ENCODE measurements around the gene CAMLG.

CAMLG gene

GRCh38 chr5:134792286-134792685 is 53.9 kb downstream of the CAMLG start:
- TF ChIP-seq CTCF (IDR thresholded peaks at IDR 0.05; ENCODE audit: low read depth, low read length, missing control alignments) = no peak

GRCh38 chr5:134793111-134793510 is 54.8 kb downstream of the CAMLG start:
- no peak overlapping the region for H3K4me3 ChIP-seq (ENCODE audit: low read depth, low read length)
- in situ Hi-C loops (cut with HindIII; ENCODE audit: low sequenced_read_pairs) = no loop called here
- DNase-seq (ENCODE audit: low read depth) = no peak
- TF ChIP-seq CTCF (IDR thresholded peaks at IDR 0.05; ENCODE audit: low read depth, low read length, missing control alignments) = no peak

More at GRCh38 chr5:134792286-134792685, 53.9 kb downstream of the CAMLG start:
- no peak for DNase-seq (ENCODE audit: low read depth)
- in situ Hi-C loops (cut with HindIII; ENCODE audit: low sequenced_read_pairs) = no loop called here
- H3K4me3 ChIP-seq (ENCODE audit: low read depth, low read length) = no peak overlapping the region

DNA sequence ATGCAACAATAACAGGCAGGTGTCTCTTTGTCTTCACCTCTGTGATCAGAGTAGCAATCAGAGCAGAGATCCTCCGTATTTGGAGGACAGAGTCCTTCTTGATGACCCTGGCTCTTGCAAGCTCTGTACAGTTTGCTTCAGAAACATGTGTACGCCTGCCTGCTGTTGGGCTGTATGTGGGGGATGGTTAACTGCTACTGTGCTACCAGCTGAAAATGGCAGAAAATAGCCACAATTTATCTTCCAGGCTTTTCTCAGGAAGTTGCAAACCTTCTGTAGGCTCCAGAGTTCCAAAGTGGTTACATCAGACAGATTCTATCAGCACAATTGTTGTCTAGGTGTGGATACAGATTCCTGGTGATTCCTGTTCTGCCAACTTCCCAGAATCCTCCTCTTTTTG is 55.7 kb downstream of the CAMLG start:
- TF ChIP-seq CTCF (IDR thresholded peaks at IDR 0.05; ENCODE audit: low read depth, low read length, missing control alignments) = no peak
- in situ Hi-C loops (cut with HindIII; ENCODE audit: low sequenced_read_pairs) = no loop called here
- no peak for DNase-seq (ENCODE audit: low read depth)
- H3K4me3 ChIP-seq (ENCODE audit: low read depth, low read length) = no peak overlapping the region

GRCh38 chr5:134794819-134795218 is 56.5 kb downstream of the CAMLG start:
- in situ Hi-C loops (cut with HindIII; ENCODE audit: low sequenced_read_pairs) = no loop called here
- no peak overlapping the region for H3K4me3 ChIP-seq (ENCODE audit: low read depth, low read length)
- no peak for DNase-seq (ENCODE audit: low read depth)
- TF ChIP-seq CTCF (IDR thresholded peaks at IDR 0.05; ENCODE audit: low read depth, low read length, missing control alignments) = no peak

- TF ChIP-seq CTCF (IDR thresholded peaks at IDR 0.05; ENCODE audit: low read depth, low read length, missing control alignments) = no peak
- in situ Hi-C loops (cut with HindIII; ENCODE audit: low sequenced_read_pairs) = no loop called here
- no peak for DNase-seq (ENCODE audit: low read depth)
- no peak overlapping the region for H3K4me3 ChIP-seq (ENCODE audit: low read depth, low read length)
Measured at GRCh38 chr5:134798468-134798867, 60.1 kb downstream of the CAMLG start.
